SJCRH30 (cell line): ENCODE measurements around the gene COL25A1. TPM values are rescaled to one million over a fixed set of nuclear protein-coding genes. Genes with fewer than 3 reads are reported as not detected.
"Not testable (repeated sequence)": the region's sequence is repeated elsewhere in the genome, so short reads cannot be mapped to it uniquely, and the experiment has no call there.

ENCODE experiments used
- DNase-seq, 2 experiments: peaks; one replicate each; pipeline ENCODE4 v3.0.0-alpha.2; 2015 to 2020
- H3K27ac ChIP-seq: fragments of 250-450 bp; sonication (Bioruptor Pico); 2 replicates; pipeline ENCODE4 v1.5.1; 2020; ENCODE audit warnings: mild to moderate bottlenecking, moderate library complexity
- H3K27me3 ChIP-seq: fragments of 250-450 bp; sonication (Bioruptor Pico); 2 replicates; pipeline ENCODE4 v1.5.1; 2020; ENCODE audit warnings: mild to moderate bottlenecking, moderate library complexity
- H3K36me3 ChIP-seq: fragments of 250-450 bp; sonication (Bioruptor Pico); 2 replicates; pipeline ENCODE4 v1.5.1; 2020; ENCODE audit warnings: mild to moderate bottlenecking, moderate library complexity
- H3K4me1 ChIP-seq: fragments of 250-450 bp; sonication (Bioruptor Pico); 2 replicates; pipeline ENCODE4 v1.5.1; 2020; ENCODE audit warnings: mild to moderate bottlenecking, moderate library complexity
- H3K4me3 ChIP-seq: fragments of 250-450 bp; sonication (Bioruptor Pico); 2 replicates; pipeline ENCODE4 v1.5.1; 2020; ENCODE audit warnings: mild to moderate bottlenecking, moderate library complexity
- H3K9me3 ChIP-seq: fragments of 250-450 bp; sonication (Bioruptor Pico); replicated peaks from 2 replicates; pipeline ENCODE4 v1.5.1; 2020; ENCODE audit warnings: mild to moderate bottlenecking, moderate library complexity
- total RNA-seq: library from RNA; depleted of rRNA; stranded (reverse); fragments of >200 nt; shearing (Covaris generic); gene quantifications from 2 replicates; pipeline ENCODE4 v1.2.3, GENCODE V29; 2014

Gene COL25A1
- total RNA-seq, 1 experiment from 2014 or later, result 13.2 TPM

GRCh38 chr4:108881190-108881589, 421.3 kb downstream of the COL25A1 start:
- Histone ChIP-seq H3K27me3 (no peaks in the 10 kb centered on the region), H3K36me3 (no peaks in the 10 kb centered on the region), H3K4me3 (no peak overlapping the region), H3K4me1 (peaks cover 38% of the 10 kb centered on the region), H3K27ac (peak overlapping the region; percentile 47), H3K9me3 (no peaks in the 10 kb centered on the region)
- DNase-seq, result peak; percentile 75 to 92

DNA sequence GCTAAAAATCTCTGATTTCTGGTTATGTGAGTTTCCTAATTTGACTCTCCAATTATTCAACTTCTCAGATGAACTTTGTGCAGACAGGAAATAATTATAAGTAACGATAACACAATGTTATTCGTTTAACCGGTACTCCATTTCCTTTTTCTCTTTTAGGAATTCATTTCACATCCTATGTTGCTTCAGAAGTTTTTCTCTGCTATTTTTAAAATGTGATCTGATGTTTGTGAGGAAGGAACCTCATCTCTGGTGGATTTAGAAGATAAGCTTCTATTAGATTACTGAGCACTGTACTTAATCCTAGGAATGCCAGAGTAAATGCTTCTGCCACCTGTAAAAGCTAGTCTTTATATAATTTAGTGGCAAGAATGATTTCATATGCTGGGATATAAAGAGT, 423.7 kb downstream of the COL25A1 start:
- no peak for DNase-seq
- no peak overlapping the region for H3K4me3 ChIP-seq
- H3K36me3 ChIP-seq, result no peaks in the 10 kb centered on the region
- no peak overlapping the region for H3K27ac ChIP-seq
- no peaks in the 10 kb centered on the region for H3K27me3 ChIP-seq
- H3K4me1 ChIP-seq, result peaks cover 30% of the 10 kb centered on the region
- H3K9me3 ChIP-seq, result no peaks in the 10 kb centered on the region

- Histone ChIP-seq H3K27ac (no peak overlapping the region), H3K4me3 (no peak overlapping the region), H3K36me3 (no peaks in the 10 kb centered on the region), H3K4me1 (peaks cover 24% of the 10 kb centered on the region), H3K27me3 (no peaks in the 10 kb centered on the region), H3K9me3 (no peaks in the 10 kb centered on the region)
- DNase-seq, result no peak
Measured at GRCh38 chr4:108877821-108878220, 424.6 kb downstream of the COL25A1 start.

DNA sequence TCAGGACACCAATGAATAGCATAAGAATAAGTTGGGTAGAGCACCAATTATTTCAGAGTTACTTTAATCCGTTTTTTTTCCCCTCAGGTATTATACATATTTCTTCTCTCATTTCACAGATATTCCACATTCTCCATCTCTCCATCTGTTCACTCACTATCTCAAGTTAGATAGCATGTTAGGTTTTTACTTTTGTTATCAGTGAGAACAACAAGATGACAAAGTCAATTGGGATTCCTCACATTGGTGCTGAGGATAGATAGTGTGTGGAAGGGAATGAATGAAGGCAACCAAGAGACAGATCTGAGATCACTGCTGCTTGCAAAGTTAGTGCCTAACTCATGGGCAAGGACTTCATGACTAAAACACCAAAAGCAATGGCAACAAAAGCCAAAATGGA, 427.7 kb downstream of the COL25A1 start:
- DNase-seq, result no peak
- H3K27ac ChIP-seq, result no peak overlapping the region
- no peaks in the 10 kb centered on the region for H3K27me3 ChIP-seq
- no peaks in the 10 kb centered on the region for H3K9me3 ChIP-seq
- H3K4me3 ChIP-seq, result no peak overlapping the region
- H3K36me3 ChIP-seq, result no peaks in the 10 kb centered on the region
- peaks cover 8% of the 10 kb centered on the region for H3K4me1 ChIP-seq

GRCh38 chr4:108869970-108870369, 432.5 kb downstream of the COL25A1 start:
- not testable (repeated sequence) for H3K27me3 ChIP-seq, H3K4me3 ChIP-seq, DNase-seq, H3K4me1 ChIP-seq, H3K36me3 ChIP-seq, H3K27ac ChIP-seq, H3K9me3 ChIP-seq

DNA sequence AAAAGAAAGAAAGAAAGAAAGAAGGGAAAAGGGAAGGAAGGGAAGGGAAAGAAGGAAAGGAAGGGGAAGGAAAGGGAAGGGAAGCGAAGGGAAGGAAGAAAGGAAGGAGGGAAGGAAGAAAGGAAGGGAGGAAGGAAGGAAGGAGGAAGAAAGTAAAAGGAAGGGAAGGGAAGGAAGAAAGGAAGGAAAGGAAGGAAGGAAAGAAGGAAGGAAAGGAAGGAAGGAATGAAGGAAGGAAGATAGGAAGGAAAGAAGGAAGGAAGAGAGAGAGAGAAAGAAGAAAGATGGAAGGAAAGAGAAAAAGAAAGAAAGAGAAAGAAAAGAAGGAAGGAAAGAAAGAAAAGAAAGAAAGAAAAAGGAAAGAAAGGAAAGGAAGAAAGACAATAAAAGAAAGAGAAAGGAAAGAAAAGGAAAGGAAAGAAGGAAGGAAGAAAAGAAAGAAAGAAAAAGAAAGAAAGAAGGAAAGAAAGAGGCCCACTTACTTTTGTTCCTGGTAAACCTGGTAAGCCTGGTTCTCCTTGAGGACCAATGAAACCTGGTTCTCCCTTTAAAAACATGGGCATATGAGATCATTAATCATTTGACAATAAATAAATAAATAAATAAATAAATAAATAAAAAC, 433.7 kb downstream of the COL25A1 start:
- H3K27ac ChIP-seq, result no peak overlapping the region
- no peaks in the 10 kb centered on the region for H3K4me1 ChIP-seq
- no peak for DNase-seq
- H3K9me3 ChIP-seq, result no peaks in the 10 kb centered on the region
- H3K36me3 ChIP-seq, result no peaks in the 10 kb centered on the region
- no peak overlapping the region for H3K4me3 ChIP-seq
- no peaks in the 10 kb centered on the region for H3K27me3 ChIP-seq

GRCh38 chr4:108867476-108867875, 435.0 kb downstream of the COL25A1 start:
- Histone ChIP-seq H3K27me3 (no peaks in the 10 kb centered on the region), H3K4me3 (no peak overlapping the region), H3K36me3 (no peaks in the 10 kb centered on the region), H3K9me3 (no peaks in the 10 kb centered on the region), H3K4me1 (no peaks in the 10 kb centered on the region), H3K27ac (no peak overlapping the region)
- DNase-seq, result no peak

- H3K9me3 ChIP-seq, result no peaks in the 10 kb centered on the region
- no peak overlapping the region for H3K27ac ChIP-seq
- DNase-seq, result peak; percentile 20 to 47
- no peaks in the 10 kb centered on the region for H3K27me3 ChIP-seq
- no peak overlapping the region for H3K4me3 ChIP-seq
- 0 out of 2 replicates have a peak, but pooled peaks cover 2% of the 10 kb centered on the region for H3K36me3 ChIP-seq
- no peaks in the 10 kb centered on the region for H3K4me1 ChIP-seq
Measured at GRCh38 chr4:108861334-108861733, 441.1 kb downstream of the COL25A1 start.

DNA sequence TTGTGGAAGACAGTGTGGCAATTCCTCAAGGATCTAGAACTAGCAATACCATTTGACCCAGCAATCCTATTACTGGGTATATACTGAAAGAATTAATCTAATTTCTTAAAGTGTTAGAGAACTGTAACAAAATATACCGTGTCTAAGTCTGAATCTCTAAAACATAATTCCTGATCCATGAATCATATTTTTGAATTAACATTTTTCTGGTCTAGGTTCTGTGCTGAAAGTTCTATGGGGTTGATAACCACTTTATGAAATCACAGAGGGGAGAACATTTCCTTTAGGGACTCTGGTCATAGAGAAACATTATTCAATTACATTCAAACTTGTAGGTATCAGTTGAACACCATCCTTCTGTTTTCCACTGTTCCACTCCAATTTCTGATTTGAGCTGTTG, 447.7 kb downstream of the COL25A1 start:
- DNase-seq, result no peak
- Histone ChIP-seq H3K27ac (peak overlapping the region; percentile 45), H3K4me3 (no peak overlapping the region), H3K4me1 (peaks cover 33% of the 10 kb centered on the region), H3K27me3 (no peaks in the 10 kb centered on the region), H3K36me3 (0 out of 2 replicates have a peak, but pooled peaks cover 2% of the 10 kb centered on the region), H3K9me3 (no peaks in the 10 kb centered on the region)

DNA sequence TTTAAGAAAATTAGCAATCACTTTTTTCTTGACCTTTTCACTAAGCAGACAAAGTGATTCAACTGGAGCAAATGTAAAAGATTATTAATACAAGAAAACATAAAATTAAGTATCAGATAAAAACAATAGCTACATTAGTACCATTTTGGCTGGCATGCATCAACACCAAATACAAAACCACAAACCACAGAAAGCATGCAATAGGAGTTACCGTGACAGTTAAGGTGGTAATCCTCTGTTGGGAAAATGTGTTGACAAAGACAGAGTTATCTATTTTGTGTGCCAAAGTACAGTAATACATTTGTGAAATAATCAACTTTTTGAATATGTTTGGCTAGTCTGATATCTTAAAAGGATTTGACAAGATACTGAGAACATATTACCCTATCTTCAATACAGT, 449.8 kb downstream of the COL25A1 start:
- H3K36me3 ChIP-seq, result no peaks in the 10 kb centered on the region

DNA sequence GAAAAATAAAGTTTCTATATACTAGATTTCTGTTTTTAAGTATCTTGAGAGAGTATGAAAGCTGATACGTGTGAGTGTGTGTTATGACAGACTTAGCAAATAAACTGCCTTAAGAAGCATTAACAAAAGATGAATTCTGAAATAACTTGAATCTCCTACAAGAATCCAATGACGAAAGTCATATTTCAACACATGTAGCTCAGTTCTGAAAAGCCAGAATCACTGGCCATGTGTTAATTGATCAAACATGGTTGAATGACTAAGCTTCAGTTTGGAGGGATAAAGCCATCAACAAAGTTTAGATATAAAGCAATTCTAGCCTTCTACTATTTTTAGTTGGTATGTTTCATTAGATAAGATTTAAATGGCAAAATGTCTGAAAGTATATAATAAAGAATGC, 451.1 kb downstream of the COL25A1 start:
- no peak for DNase-seq
- Histone ChIP-seq H3K9me3 (no peaks in the 10 kb centered on the region), H3K4me3 (no peak overlapping the region), H3K27ac (no peak overlapping the region), H3K27me3 (no peaks in the 10 kb centered on the region), H3K36me3 (no peaks in the 10 kb centered on the region), H3K4me1 (peaks cover 42% of the 10 kb centered on the region)

More for the DNA sequence above, 449.8 kb downstream of the COL25A1 start:
- H3K27ac ChIP-seq, result 0 out of 2 replicates have a peak overlapping the region, but pooled peaks have one; percentile 0
- peak in 1 of 2 experiments; percentile 58 for DNase-seq
- peaks cover 42% of the 10 kb centered on the region for H3K4me1 ChIP-seq
- no peak overlapping the region for H3K4me3 ChIP-seq
- H3K9me3 ChIP-seq, result no peaks in the 10 kb centered on the region
- no peaks in the 10 kb centered on the region for H3K27me3 ChIP-seq

DNA sequence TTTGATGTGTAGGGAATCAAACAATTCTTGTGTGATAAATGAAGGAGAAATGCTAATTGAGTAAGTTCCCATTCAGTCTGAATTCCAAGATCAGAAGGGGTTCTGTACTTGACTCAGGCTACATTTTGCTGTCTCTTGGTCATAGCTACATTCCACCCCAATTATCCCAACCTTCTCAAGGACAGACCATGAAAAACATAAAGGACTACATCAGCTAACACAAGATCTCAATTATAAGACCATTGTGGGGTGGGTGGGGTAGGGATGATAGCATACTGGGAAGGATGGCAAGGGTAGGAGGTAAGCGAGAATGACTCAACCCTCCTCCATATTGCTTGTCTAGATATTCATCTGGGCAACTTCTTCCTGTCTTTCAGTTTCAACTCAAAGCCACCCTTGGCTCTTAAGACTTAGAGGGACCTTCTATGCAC, 452.2 kb downstream of the COL25A1 start:
- H3K36me3 ChIP-seq, result no peaks in the 10 kb centered on the region
- H3K27ac ChIP-seq, result peak overlapping the region; percentile 55
- no peak overlapping the region for H3K4me3 ChIP-seq
- no peak for DNase-seq
- no peaks in the 10 kb centered on the region for H3K9me3 ChIP-seq
- peaks cover 41% of the 10 kb centered on the region for H3K4me1 ChIP-seq
- H3K27me3 ChIP-seq, result no peaks in the 10 kb centered on the region

DNA sequence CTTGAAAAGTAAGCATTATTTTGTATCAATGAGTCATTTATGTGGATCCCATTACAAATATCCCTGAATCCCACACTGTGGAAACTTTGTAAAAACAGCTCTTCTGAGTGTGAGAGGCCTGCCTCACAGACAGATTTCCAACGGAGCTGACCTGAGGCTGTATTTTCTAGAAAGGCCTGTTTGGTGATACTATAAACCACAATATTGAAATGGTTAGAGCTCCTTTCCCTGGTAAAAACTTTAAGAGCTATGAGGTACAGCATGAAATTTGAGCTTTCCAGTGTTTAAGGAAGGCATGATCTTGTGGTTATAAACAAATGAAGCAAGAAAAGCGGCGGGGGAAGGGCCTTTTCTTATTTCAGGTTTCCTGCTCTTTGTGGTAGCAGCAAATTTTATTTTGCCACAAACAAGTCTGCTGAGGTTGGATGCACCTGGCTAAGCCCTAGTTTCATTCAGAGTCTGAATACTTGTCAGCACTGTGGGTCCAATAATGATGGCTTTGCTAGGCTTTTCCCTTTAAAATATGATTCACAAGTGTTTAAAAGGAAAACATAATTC, 452.8 kb downstream of the COL25A1 start:
- peaks cover 37% of the 10 kb centered on the region for H3K4me1 ChIP-seq
- no peaks in the 10 kb centered on the region for H3K36me3 ChIP-seq
- no peaks in the 10 kb centered on the region for H3K9me3 ChIP-seq
- no peaks in the 10 kb centered on the region for H3K27me3 ChIP-seq
- DNase-seq, result peak; percentile 15 to 68
- no peak overlapping the region for H3K4me3 ChIP-seq
- H3K27ac ChIP-seq, result peak overlapping the region; percentile 55

GRCh38 chr4:108846568-108846967, 455.9 kb downstream of the COL25A1 start:
- DNase-seq, result no peak
- Histone ChIP-seq H3K36me3 (no peaks in the 10 kb centered on the region), H3K4me1 (peaks cover 19% of the 10 kb centered on the region), H3K4me3 (no peak overlapping the region), H3K9me3 (no peaks in the 10 kb centered on the region), H3K27me3 (no peaks in the 10 kb centered on the region), H3K27ac (no peak overlapping the region)

- Histone ChIP-seq H3K27ac (no peak overlapping the region), H3K36me3 (no peaks in the 10 kb centered on the region), H3K4me1 (peaks cover 18% of the 10 kb centered on the region), H3K27me3 (no peaks in the 10 kb centered on the region), H3K9me3 (no peaks in the 10 kb centered on the region), H3K4me3 (no peak overlapping the region)
- peak in 1 of 2 experiments; percentile 50 for DNase-seq
Measured at GRCh38 chr4:108840426-108840975, 462.0 kb downstream of the COL25A1 start.
